Keratinocyte (primary cell): ENCODE data around the gene ACTL10. TPM values are rescaled to one million over a fixed set of nuclear protein-coding genes. Genes with fewer than 3 reads are reported as not detected.
A peak's percentile ranks its signal among the peaks of the same experiment; 100 is the strongest.

Source experiments
- DNase-seq: peaks from one replicate; pipeline ENCODE4 v3.0.0-alpha.2; 2011; ENCODE audit warnings: low read depth, missing footprints, low spot score
- FAIRE-seq: peaks from 2 replicates; lab custom pipeline; 2011; peaks lifted over from hg19 to GRCh38; lab: Jason Lieb, UNC
- H2AFZ ChIP-seq: 2 replicates; pipeline ENCODE4 v1.6.0; 2012; ENCODE audit warnings: low read length, control low read depth, inconsistent platforms; ENCODE audit not compliant: control insufficient read depth
- H3K27ac ChIP-seq: 2 replicates; pipeline ENCODE4 v1.5.1; 2011; ENCODE audit warnings: low read length; ENCODE audit not compliant: control insufficient read depth, insufficient read depth
- H3K27me3 ChIP-seq: 3 replicates; pipeline ENCODE4 v1.6.0; 2011; ENCODE audit warnings: low read length; ENCODE audit not compliant: control insufficient read depth, insufficient read depth; ENCODE audit errors: extremely low read depth
- H3K36me3 ChIP-seq, 2 experiments: 2 replicates in 1 of 2; 3 replicates in 1 of 2; pipeline ENCODE4 v1.5.1; 2011; ENCODE audit warnings: low read length in 2 of 2, mild to moderate bottlenecking in 1 of 2; ENCODE audit not compliant: control insufficient read depth in 2 of 2, insufficient read depth in 2 of 2; ENCODE audit errors: extremely low read depth in 1 of 2
- H3K4me1 ChIP-seq: 3 replicates; pipeline ENCODE4 v1.5.1; 2011; ENCODE audit warnings: low read length; ENCODE audit not compliant: control insufficient read depth, insufficient read depth; ENCODE audit errors: extremely low read depth
- H3K4me2 ChIP-seq: 3 replicates; pipeline ENCODE4 v1.6.0; 2011; ENCODE audit warnings: low read depth, low read length; ENCODE audit not compliant: control insufficient read depth, insufficient read depth; ENCODE audit errors: extremely low read depth
- H3K4me3 ChIP-seq, 3 experiments: fragments of 200-600 bp in 1 of 3; sonication (generic) in 1 of 3; 2 replicates in 2 of 3; 3 replicates in 1 of 3; pipeline ENCODE4 v1.5.1; 2011 to 2016; ENCODE audit warnings: low read length in 3 of 3, mild to moderate bottlenecking in 3 of 3, control low read depth in 2 of 3, inconsistent platforms in 1 of 3, low read depth in 1 of 3, mixed read lengths in 1 of 3, mixed run types in 1 of 3, moderate library complexity in 1 of 3; ENCODE audit not compliant: control insufficient read depth in 2 of 3, insufficient read depth in 2 of 3; ENCODE audit errors: extremely low read depth in 1 of 3
- H3K79me2 ChIP-seq: 2 replicates; pipeline ENCODE4 v1.6.0; 2012; ENCODE audit warnings: low read length; ENCODE audit not compliant: control insufficient read depth, insufficient read depth
- H3K9ac ChIP-seq: 3 replicates; pipeline ENCODE4 v1.6.0; 2011; ENCODE audit warnings: low read length; ENCODE audit not compliant: control insufficient read depth, insufficient read depth; ENCODE audit errors: extremely low read depth
- H3K9me1 ChIP-seq: 3 replicates; pipeline ENCODE4 v1.6.0; 2011; ENCODE audit warnings: low read length; ENCODE audit not compliant: control insufficient read depth, insufficient read depth; ENCODE audit errors: extremely low read depth
- H3K9me3 ChIP-seq: 2 replicates; pipeline ENCODE4 v1.5.1; 2012; ENCODE audit warnings: low read depth, low read length; ENCODE audit not compliant: control insufficient read depth
- H4K20me1 ChIP-seq: 3 replicates; pipeline ENCODE4 v1.6.0; 2011; ENCODE audit warnings: low read length; ENCODE audit not compliant: control insufficient read depth, insufficient read depth; ENCODE audit errors: extremely low read depth
- EZH2 ChIP-seq: IDR thresholded peaks from one replicate; pipeline ENCODE4 v1.6.1; 2012; ENCODE audit warnings: inconsistent platforms, mild to moderate bottlenecking, low read length, moderate library complexity
- dilution Hi-C: fragments of 300-500 bp; cut with MboI; formaldehyde crosslinking; loops from one replicate; pipeline ENCODE4 v1.7.0; 2020; ENCODE audit warnings: low sequenced_read_pairs; ENCODE audit not compliant: extremely low pct_ligation_motif_present
- polyA plus RNA-seq, 5 experiments: library from polyadenylated mRNA; depleted of rRNA in 3 of 5; stranded (reverse) in 3 of 5; stranded (forward) in 1 of 5; unstranded in 1 of 5; fragments of >200 nt; gene quantifications; 1 replicate in 1 of 5; 2 replicates in 3 of 5; 3 replicates in 1 of 5; pipeline versions ENCODE4 v1.2.1 to v1.2.3, GENCODE V29; 2011 to 2012; ENCODE audit warnings: missing spikeins in 2 of 5, low read depth in 1 of 5, low replicate concordance in 1 of 5
- TF ChIP-seq, protein P1 (sequence below), 3 experiments: IDR thresholded peaks in 1 of 3; conservative IDR thresholded peaks in 1 of 3; optimal IDR thresholded peaks in 1 of 3; 2 replicates in 2 of 3; 3 replicates in 1 of 3; pipeline versions ENCODE3 to v1.5.1; 2011; ENCODE audit warnings: low read length in 3 of 3, mild to moderate bottlenecking in 3 of 3, moderate library complexity in 2 of 3, control low read depth in 1 of 3, inconsistent platforms in 1 of 3; ENCODE audit not compliant: insufficient read depth in 2 of 3; ENCODE audit errors: extremely low read depth in 1 of 3

ACTL10 gene
- polyA plus RNA-seq, 1 donor (not counting 4 experiments of a cell fraction or from before 2014, with no cell fraction given), result 0.28 TPM

DNA sequence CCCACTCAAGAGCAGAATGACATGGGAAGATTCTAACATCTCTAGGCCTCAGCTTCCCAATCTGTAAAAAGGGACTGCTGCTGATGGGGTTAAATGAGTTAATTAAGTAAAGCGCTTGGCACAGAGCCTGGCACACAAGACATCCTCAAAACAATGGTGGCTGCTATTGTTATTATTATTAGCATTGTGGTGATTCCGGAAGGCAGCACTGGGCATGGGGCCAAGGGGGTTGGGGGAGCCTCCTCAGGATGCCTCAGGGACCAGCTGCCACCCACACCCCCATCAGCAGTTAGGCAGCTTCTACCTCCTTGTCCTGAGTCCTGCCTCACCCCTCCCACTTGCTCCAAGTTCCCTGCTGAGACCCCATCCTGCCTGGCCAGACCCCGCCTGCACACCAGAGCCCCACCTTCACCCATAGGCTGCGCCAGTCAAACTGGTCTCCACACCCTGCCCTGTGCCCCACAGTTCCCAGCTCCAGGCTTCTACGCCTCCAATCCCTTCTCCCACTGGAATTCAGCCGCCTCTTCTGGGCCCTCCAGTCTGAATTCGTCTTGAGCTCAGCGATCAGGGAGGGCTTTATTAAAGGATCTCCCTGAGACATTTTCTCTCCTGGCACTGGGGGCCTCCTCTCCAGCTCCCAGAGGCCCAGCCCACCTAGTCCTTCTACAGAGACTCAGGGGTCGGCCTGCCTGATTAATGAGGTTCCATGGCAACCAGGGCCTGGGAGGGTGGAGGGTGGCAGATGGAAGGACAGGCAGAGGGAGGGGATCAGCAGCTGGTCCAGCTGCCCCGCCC lies 18.0 kb downstream of the ACTL10 start:
- FAIRE-seq (no peak), DNase-seq (no peak)
- H3K9me1 ChIP-seq, result no peaks in the 10 kb centered on the region
- no peaks in the 10 kb centered on the region for H3K9me3 ChIP-seq
- peak overlapping the region; percentile 64 for H3K9ac ChIP-seq
- H2AFZ ChIP-seq, result peak overlapping the region; percentile 72
- H3K27me3 ChIP-seq, result no peaks in the 10 kb centered on the region
- peaks cover 13% of the 10 kb centered on the region for H3K4me1 ChIP-seq
- TF ChIP-seq, protein P1, sequence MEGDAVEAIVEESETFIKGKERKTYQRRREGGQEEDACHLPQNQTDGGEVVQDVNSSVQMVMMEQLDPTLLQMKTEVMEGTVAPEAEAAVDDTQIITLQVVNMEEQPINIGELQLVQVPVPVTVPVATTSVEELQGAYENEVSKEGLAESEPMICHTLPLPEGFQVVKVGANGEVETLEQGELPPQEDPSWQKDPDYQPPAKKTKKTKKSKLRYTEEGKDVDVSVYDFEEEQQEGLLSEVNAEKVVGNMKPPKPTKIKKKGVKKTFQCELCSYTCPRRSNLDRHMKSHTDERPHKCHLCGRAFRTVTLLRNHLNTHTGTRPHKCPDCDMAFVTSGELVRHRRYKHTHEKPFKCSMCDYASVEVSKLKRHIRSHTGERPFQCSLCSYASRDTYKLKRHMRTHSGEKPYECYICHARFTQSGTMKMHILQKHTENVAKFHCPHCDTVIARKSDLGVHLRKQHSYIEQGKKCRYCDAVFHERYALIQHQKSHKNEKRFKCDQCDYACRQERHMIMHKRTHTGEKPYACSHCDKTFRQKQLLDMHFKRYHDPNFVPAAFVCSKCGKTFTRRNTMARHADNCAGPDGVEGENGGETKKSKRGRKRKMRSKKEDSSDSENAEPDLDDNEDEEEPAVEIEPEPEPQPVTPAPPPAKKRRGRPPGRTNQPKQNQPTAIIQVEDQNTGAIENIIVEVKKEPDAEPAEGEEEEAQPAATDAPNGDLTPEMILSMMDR (optimal IDR thresholded peaks at IDR 0.05 in 1 of 3, IDR thresholded peaks at IDR 0.05 in 1 of 3, conservative IDR thresholded peaks at IDR 0.05 in 1 of 3; ENCODE audit: extremely low read depth in 1 of 3, insufficient read depth in 2 of 3, low read length in 3 of 3), result no peak
- no peak for TF ChIP-seq EZH2
- dilution Hi-C loops, result no loop called here
- peak overlapping the region; percentile 95 for H3K4me2 ChIP-seq
- peak overlapping the region; percentile 27 to 84 (median 73) for H3K4me3 ChIP-seq
- H4K20me1 ChIP-seq, result no peaks in the 10 kb centered on the region
- H3K79me2 ChIP-seq, result peaks cover 12% of the 10 kb centered on the region
- H3K27ac ChIP-seq, result peak overlapping the region; percentile 38
- no peaks in the 10 kb centered on the region for H3K36me3 ChIP-seq

DNA sequence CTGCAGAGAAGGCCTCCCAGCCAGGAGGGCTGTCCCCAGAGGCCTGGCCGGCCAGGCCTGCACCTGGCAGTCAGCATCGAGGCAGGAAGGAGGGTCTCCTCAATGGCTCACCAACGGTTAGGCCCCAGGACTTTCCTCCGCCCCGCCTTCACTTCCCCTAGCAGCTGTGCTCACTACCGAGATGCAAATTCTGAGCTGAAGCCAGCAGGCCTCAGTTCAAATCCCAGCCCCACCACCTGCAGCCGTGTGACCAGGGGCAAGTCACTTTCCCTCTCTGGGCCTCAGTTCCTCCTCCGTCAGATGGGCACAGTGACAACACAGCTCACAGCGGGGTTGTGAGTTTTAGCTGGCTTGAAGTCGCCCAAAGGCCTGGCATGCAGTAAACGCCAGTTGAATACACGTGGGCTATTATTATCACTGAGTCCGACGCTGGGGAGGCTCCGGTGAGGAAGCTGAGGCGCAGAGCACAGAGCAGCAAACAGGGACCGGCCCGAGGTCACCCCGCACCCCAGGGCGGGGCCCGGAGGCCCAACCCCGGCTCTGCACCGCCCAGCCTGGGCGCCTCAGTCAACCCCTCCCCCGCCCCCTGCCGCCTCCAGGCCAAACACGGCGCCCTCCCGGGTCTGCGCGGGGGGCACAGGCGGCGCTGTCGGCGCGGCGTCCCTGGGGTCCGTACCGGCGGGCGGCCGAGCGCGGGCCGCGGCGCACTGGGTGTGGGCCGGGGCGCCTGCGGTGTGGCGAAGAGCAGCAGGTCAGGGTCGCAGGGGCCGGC lies 18.8 kb downstream of the ACTL10 start:
- H3K4me2 ChIP-seq, result peak overlapping the region; percentile 95
- H3K4me3 ChIP-seq, result peak overlapping the region; percentile 27 to 84 (median 73)
- H3K79me2 ChIP-seq, result peaks cover 12% of the 10 kb centered on the region
- peaks cover 13% of the 10 kb centered on the region for H3K4me1 ChIP-seq
- FAIRE-seq, result no peak
- dilution Hi-C loops, result no loop called here
- H2AFZ ChIP-seq, result peak overlapping the region; percentile 72
- H3K9ac ChIP-seq, result peak overlapping the region; percentile 64
- H3K27me3 ChIP-seq, result no peaks in the 10 kb centered on the region
- no peaks in the 10 kb centered on the region for H3K9me1 ChIP-seq
- H3K27ac ChIP-seq, result peak overlapping the region; percentile 38
- H3K36me3 ChIP-seq, result no peaks in the 10 kb centered on the region
- no peaks in the 10 kb centered on the region for H4K20me1 ChIP-seq
- H3K9me3 ChIP-seq, result no peaks in the 10 kb centered on the region
- TF ChIP-seq, protein P1 (optimal IDR thresholded peaks at IDR 0.05 in 1 of 3, IDR thresholded peaks at IDR 0.05 in 1 of 3, conservative IDR thresholded peaks at IDR 0.05 in 1 of 3; ENCODE audit: extremely low read depth in 1 of 3, insufficient read depth in 2 of 3, low read length in 3 of 3), result no peak
- no peak for TF ChIP-seq EZH2
- DNase-seq, result no peak
